ENCODE measurements around the gene PTCH1.

PTCH1 gene

GRCh38 chr9:95437559-95437958 is 79.2 kb downstream of the PTCH1 start:
- DNase-seq: no peak

GRCh38 chr9:95436416-95436815 is 80.4 kb downstream of the PTCH1 start:
- no peak for DNase-seq

- DNase-seq: no peak
Measured at GRCh38 chr9:95435074-95435728, 81.6 kb downstream of the PTCH1 start.

GRCh38 chr9:95434116-95435073 is 82.4 kb downstream of the PTCH1 start:
- DNase-seq: no peak

- DNase-seq: no peak
Measured at GRCh38 chr9:95433096-95433819, 83.5 kb downstream of the PTCH1 start.

DNA sequence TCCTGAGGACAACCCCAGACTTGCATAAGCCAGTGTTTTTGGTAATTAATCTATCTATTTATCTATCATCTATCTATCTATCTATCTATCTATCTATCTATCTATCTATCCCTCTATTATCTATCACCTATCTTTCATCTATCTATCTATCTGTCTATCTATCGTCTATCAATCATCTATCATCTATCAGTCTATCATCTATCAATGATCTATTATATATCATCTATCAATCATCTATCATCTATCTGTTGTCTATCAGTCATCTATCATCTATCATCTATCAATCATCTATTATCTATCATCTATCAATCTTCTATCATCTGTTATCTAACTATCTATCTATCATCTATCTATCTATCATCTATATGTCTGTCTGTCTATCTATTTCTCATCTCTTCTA is 85.5 kb downstream of the PTCH1 start:
- DNase-seq: no peak

GRCh38 chr9:95429948-95430620 is 86.7 kb downstream of the PTCH1 start:
- DNase-seq: no peak

- no peak for DNase-seq
Measured at GRCh38 chr9:95429096-95429495, 87.7 kb downstream of the PTCH1 start.

DNA sequence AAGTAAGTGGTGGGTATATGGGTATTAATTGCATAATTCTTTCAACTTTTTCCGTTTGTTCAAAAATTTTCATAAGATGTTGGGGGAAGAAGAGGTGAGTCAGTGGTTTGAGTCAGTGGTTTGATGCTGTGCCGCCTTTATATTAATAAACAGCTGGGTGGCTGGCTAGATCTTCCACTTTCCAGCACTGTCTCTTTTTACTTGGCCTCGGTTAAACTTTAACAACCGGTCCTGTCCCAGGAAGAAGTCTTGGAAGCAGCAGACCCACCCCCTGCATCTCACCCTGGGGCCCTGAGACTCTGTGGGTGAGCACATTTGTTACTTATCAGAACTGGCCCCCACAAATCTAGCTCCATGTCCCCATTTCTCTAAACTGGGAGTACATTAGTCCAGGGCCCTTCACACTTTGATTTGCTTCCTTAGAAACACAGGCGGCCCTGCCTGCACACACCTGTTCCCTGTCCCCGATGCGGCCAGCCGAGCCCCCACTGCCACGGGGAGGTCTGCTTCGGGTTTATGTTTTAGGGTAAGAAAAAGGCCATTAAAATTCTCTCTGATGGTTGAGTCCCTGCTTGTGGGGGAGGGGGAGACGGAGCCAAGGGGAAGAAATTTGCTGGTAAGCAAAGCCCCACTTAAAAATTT is 90.7 kb downstream of the PTCH1 start:
- no peak for DNase-seq

- no peak for DNase-seq
Measured at GRCh38 chr9:95422650-95423049, 94.1 kb downstream of the PTCH1 start.

GRCh38 chr9:95420518-95420917 is 96.3 kb downstream of the PTCH1 start:
- no peak for DNase-seq

DNA sequence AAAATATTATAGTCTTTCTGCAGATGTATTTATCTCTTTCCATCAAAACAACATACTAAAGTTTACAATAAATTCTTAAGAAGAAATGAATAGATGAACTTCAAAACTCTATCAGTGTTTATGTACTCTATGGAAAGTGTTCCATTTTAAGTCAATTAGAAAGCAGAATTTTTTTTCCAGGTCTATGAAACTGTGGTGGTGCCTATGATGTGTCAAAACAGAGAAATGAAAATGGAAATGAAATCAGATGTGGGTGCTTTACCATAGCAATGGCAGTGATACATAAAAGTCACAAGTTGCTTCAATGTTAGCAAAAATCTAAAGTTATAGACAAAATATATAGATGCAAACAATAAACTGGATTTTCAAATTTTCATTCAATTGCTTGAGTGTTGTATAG is 97.3 kb downstream of the PTCH1 start:
- DNase-seq: no peak

DNA sequence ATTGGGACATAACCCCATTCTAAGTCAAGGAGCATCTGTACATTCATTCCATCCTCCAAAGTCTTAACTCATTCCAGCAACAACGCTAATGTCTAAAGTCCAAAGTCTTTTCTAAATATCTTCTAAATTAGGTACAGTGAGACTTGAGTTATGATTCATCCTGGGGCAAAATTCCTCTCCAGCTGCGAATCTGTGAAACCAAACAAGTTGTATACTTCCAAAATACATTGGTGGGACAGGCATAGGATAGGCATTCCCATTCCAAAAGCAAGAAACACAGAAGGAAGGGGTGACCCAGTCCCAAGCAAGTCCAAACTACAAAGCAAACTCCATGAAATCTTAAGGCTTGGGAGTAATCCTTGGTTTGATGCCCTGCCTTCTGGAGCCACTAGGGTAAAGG is 101.6 kb downstream of the PTCH1 start:
- no peak for DNase-seq

- DNase-seq: no peak
Measured at GRCh38 chr9:95413793-95414192, 103.0 kb downstream of the PTCH1 start.

GRCh38 chr9:95411054-95411892 is 105.5 kb downstream of the PTCH1 start:
- no peak for DNase-seq

DNA sequence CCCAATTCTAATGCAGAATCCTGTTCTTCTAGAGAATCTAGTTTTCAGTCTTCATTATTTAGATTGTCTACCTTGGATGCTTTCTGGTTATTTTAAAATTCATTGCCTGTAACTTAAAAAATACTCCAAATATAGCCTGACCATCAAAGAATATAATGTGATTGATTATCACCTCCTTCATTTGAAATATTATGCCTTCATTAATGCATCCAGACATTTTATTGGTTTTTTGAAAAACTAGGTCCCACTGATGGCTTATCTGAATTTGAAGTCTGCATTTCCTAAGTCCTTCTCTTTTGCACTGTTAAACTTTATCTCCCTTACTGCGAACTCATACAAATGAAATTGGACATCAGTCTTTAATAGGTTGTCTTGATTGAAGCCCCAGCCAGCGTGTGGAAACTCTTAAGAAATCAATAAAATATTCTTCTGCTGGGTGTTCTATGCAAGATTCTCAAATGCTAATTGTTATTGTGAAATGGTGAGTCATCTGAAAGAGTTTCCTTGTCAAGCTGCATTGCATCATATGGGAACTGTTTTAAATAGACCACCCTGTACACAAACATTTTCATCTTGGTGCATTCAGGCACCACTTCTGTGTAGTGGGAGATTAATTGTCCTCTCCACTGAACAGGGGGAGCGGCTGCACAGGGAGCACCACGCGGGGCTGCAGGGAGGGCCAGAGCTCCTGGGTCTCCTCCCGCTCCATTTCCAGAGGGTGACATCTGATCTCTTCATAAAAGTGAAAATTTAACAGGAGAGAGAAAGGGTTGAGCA is 106.9 kb downstream of the PTCH1 start:
- DNase-seq: no peak

DNA sequence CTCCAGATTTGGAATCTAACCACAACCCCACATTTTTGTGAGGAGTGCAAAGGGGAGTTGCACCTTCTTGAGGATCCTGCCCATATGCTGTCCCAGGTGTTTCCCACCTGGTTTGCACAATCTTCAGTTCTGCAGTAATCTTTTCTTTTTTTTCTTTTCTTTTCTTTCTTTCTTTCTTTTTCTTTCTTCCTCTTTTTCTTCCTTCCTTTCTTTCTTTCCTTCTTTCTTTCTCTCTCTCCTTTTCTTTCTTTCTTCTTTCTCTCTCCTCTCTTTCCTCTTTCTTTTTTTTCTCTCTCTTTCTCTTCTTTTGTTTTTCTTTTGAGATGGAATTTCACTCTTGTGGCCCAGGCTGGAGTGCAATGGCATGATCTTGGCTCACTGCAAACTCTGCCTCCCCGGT is 109.2 kb downstream of the PTCH1 start:
- no peak for DNase-seq

DNA sequence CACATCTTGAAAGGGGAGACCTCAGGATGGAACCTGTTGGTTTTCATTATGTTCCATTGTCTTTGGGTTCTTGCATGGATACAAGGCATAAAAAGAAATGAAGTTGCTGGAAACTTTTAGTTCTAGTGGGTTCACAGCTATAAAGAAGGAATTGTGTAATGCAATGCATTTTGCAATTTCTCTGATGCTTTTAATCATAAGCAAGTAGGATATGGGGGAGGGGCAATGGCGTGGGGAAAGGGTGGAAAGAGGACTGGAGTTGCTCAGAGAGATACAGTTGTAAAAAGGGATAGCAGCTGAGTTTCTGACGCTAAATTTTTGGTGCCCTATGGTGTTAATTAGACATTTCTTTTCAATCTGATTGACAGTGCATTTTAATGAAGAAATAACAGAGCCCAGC is 110.7 kb downstream of the PTCH1 start:
- no peak for DNase-seq

DNA sequence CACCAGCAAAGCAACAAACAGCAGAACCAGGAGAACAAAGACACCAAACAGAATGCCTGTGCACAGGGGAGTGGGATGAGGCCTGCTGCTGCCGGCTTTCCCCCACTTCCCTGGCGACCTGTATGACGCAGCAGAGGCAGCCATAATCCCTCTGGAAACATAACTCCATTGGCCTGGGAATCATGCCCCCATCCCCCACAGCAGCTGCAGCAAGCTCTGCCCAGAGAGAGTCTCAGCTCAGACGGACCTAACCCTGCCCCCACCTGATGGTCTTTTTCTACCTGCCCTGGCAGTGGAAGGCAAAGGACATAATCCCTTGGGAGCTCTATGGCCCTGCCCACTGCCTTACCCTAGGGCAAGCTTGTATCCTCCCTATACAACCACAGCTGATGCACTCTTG is 117.5 kb downstream of the PTCH1 start:
- no peak for DNase-seq

Measured in C1 segment of cervical spinal cord (tissue), 14 donors.